ENCODE results near the gene SPTLC1. TPM values are rescaled to one million over a fixed set of nuclear protein-coding genes. Genes with fewer than 3 reads are reported as not detected.
"Not testable (repeated sequence)": the region's sequence is repeated elsewhere in the genome, so short reads cannot be mapped to it uniquely, and the experiment has no call there.

Gene SPTLC1
- total RNA-seq, 4 donors from 2014 or later = 50.0 to 57.8 (median 52.5) TPM

GRCh38 chr9:92030367-92030766 lies 84.8 kb downstream of the SPTLC1 start:
- H3K27me3 ChIP-seq = no peaks in the 10 kb centered on the region
- no peak overlapping the region for H3K4me3 ChIP-seq
- H3K4me1 ChIP-seq = peaks cover 0 to 13% (median 7%) of the 10 kb centered on the region in 4 donors
- TF ChIP-seq POLR2A (IDR thresholded peaks at IDR 0.05; ENCODE audit: low read depth) = no peak
- no peak for TF ChIP-seq EP300 (IDR thresholded peaks at IDR 0.05)
- TF ChIP-seq CTCF (IDR thresholded peaks at IDR 0.05) = no peak
- no peak for TF ChIP-seq POLR2AphosphoS5 (IDR thresholded peaks at IDR 0.05)
- 95% methylated on average over 3 of the region's 3 CpGs for WGBS
- H3K36me3 ChIP-seq = peaks cover 12 to 51% (median 31%) of the 10 kb centered on the region in 4 donors
- intact Hi-C loops (cut with DNase I) = loop anchor here (10.0 kb wide), 2 partner anchors 256 to 286 kb away; no protein-coding TSS in a partner anchor
- DNase-seq (ENCODE audit: extremely low spot score) = no peak
- H3K9me3 ChIP-seq = no peaks in the 10 kb centered on the region
- no peak overlapping the region for H3K27ac ChIP-seq (replicated peaks in 1 of 4)

GRCh38 chr9:92029553-92029952 lies 85.7 kb downstream of the SPTLC1 start:
- TF ChIP-seq CTCF (IDR thresholded peaks at IDR 0.05) (peak in 1 of 3 experiments; percentile 12), POLR2A (IDR thresholded peaks at IDR 0.05; ENCODE audit: low read depth) (no peak)
- H3K27ac ChIP-seq (replicated peaks in 1 of 4) = no peak overlapping the region
- WGBS = 92% methylated on average over 4 of the region's 4 CpGs
- no peaks in the 10 kb centered on the region for H3K9me3 ChIP-seq
- intact Hi-C loops (cut with DNase I) = no loop called here
- DNase-seq (ENCODE audit: extremely low spot score) = no peak
- H3K4me3 ChIP-seq = no peak overlapping the region
- H3K27me3 ChIP-seq = no peaks in the 10 kb centered on the region
- H3K4me1 ChIP-seq = peaks cover 0 to 4% (median 0%) of the 10 kb centered on the region in 4 donors
- H3K36me3 ChIP-seq = peaks cover 12 to 42% (median 30%) of the 10 kb centered on the region in 4 donors

GRCh38 chr9:92026206-92027002 lies 88.8 kb downstream of the SPTLC1 start:
- Histone ChIP-seq H3K4me1 (no peaks in the 10 kb centered on the region), H3K27ac (replicated peaks in 1 of 4) (no peak overlapping the region), H3K4me3 (no peak overlapping the region), H3K36me3 (peaks cover 0 to 11% (median 3%) of the 10 kb centered on the region in 4 donors), H3K27me3 (no peaks in the 10 kb centered on the region), H3K9me3 (no peaks in the 10 kb centered on the region)
- intact Hi-C loops (cut with DNase I) = no loop called here
- TF ChIP-seq POLR2AphosphoS5 (IDR thresholded peaks at IDR 0.05) = no peak
- no peak for TF ChIP-seq POLR2A (IDR thresholded peaks at IDR 0.05; ENCODE audit: low read depth)
- no peak for TF ChIP-seq CTCF (IDR thresholded peaks at IDR 0.05)
- TF ChIP-seq EP300 (IDR thresholded peaks at IDR 0.05) = no peak
- WGBS = 94% methylated on average over 26 of the region's 31 CpGs
- DNase-seq (ENCODE audit: extremely low spot score) = no peak

GRCh38 chr9:92021785-92022541 lies 93.2 kb downstream of the SPTLC1 start:
- H3K9me3 ChIP-seq; H3K36me3 ChIP-seq; H3K27ac ChIP-seq (replicated peaks in 1 of 4); DNase-seq (ENCODE audit: extremely low spot score); intact Hi-C loops (cut with DNase I); H3K27me3 ChIP-seq; H3K4me3 ChIP-seq; H3K4me1 ChIP-seq: not testable (repeated sequence)
- 60% methylated on average over 7 of the region's 7 CpGs for WGBS

GRCh38 chr9:92019658-92020057 lies 95.6 kb downstream of the SPTLC1 start:
- DNase-seq (ENCODE audit: extremely low spot score) = no peak
- no peak overlapping the region for H3K27ac ChIP-seq (replicated peaks in 1 of 4)
- H3K4me1 ChIP-seq = no peaks in the 10 kb centered on the region
- peaks cover 0 to 5% (median 2%) of the 10 kb centered on the region in 4 donors for H3K9me3 ChIP-seq
- 67% methylated on average over 1 of the region's 5 CpGs for WGBS
- intact Hi-C loops (cut with DNase I) = no loop called here
- H3K4me3 ChIP-seq = no peak overlapping the region
- H3K27me3 ChIP-seq = no peaks in the 10 kb centered on the region
- TF ChIP-seq POLR2AphosphoS5 (IDR thresholded peaks at IDR 0.05) (no peak), EP300 (IDR thresholded peaks at IDR 0.05) (no peak), POLR2A (IDR thresholded peaks at IDR 0.05; ENCODE audit: low read depth) (no peak), CTCF (IDR thresholded peaks at IDR 0.05) (no peak)
- no peaks in the 10 kb centered on the region for H3K36me3 ChIP-seq
